Measurements from ENCODE around the gene MTMR10.

DNA sequence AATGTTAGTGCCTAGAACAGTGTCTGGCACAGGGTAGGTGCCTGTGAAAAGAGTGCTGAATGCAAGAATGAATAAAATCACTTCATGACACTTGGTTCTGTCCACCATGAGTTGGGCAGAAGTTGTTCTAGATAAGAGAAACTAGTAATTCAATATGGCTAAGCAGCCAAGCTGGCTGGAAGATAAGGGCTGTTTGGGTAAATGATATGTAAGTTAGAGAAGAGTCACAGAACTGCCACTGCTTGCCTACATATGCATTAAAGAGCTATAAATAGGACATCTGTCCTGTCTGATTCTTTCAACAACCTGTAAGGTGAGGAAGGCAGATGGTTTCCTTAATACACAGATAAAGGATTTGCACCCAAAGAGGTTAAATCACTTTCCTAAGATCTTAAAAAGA, 13.1 kb downstream of the MTMR10 start:
- TF ChIP-seq CTCF (IDR thresholded peaks at IDR 0.05) (no peak), POLR2AphosphoS5 (IDR thresholded peaks at IDR 0.05) (no peak), POLR2A (IDR thresholded peaks at IDR 0.05) (no peak)
